ENCODE results near the gene PLCD4.
A peak's percentile ranks its signal among the peaks of the same experiment; 100 is the strongest.

PLCD4 gene

GRCh38 chr2:218607436-218608115 is at the start of gene PLCD4:
Gene PLCD4, plus strand, starts transcription at chr2:218607899. Its CDS starts 7,841 bp downstream, at chr2:218615740.
- DNase-seq (ENCODE audit: low spot score) = peak; percentile 71

- no peak for DNase-seq (ENCODE audit: low spot score)
Observed at GRCh38 chr2:218557941-218558340, 49.8 kb upstream of the PLCD4 start.

GRCh38 chr2:218558986-218559385 is 48.7 kb upstream of the PLCD4 start:
- no peak for DNase-seq (ENCODE audit: low spot score)

GRCh38 chr2:218564056-218564455 is 43.6 kb upstream of the PLCD4 start:
- no peak for DNase-seq (ENCODE audit: low spot score)

GRCh38 chr2:218566296-218566695 is 41.4 kb upstream of the PLCD4 start:
- no peak for DNase-seq (ENCODE audit: low spot score)

GRCh38 chr2:218567797-218568189 is 39.9 kb upstream of the PLCD4 start:
- no peak for DNase-seq (ENCODE audit: low spot score)

GRCh38 chr2:218568190-218569037 is 39.3 kb upstream of the PLCD4 start, which contains the start of the genes CNOT9 and USP37:
Gene CNOT9, plus strand, starts transcription at chr2:218568839. Its CDS starts 116 bp downstream, at chr2:218568955.
Gene USP37, minus strand, starts transcription at chr2:218568351. Its CDS starts 9,698 bp downstream, at chr2:218558653.
- DNase-seq (ENCODE audit: low spot score) = peak; percentile 99

GRCh38 chr2:218569038-218569431 is 38.7 kb upstream of the PLCD4 start:
- DNase-seq (ENCODE audit: low spot score) = peak; percentile 46

GRCh38 chr2:218569661-218570500 is 37.8 kb upstream of the PLCD4 start:
- peak; percentile 26 for DNase-seq (ENCODE audit: low spot score)

- DNase-seq (ENCODE audit: low spot score) = peak; percentile 16
Observed at GRCh38 chr2:218570850-218571249, 36.8 kb upstream of the PLCD4 start.

- DNase-seq (ENCODE audit: low spot score) = no peak
Observed at GRCh38 chr2:218576854-218577253, 30.8 kb upstream of the PLCD4 start.

- DNase-seq (ENCODE audit: low spot score) = no peak
Observed at GRCh38 chr2:218577482-218578220, 30.0 kb upstream of the PLCD4 start.

GRCh38 chr2:218578272-218578877 is 29.3 kb upstream of the PLCD4 start:
- no peak for DNase-seq (ENCODE audit: low spot score)

- DNase-seq (ENCODE audit: low spot score) = peak; percentile 54
Observed at GRCh38 chr2:218582076-218582475, 25.6 kb upstream of the PLCD4 start.

- DNase-seq (ENCODE audit: low spot score) = no peak
Observed at GRCh38 chr2:218583983-218584850, 23.5 kb upstream of the PLCD4 start.

GRCh38 chr2:218585541-218585940 is 22.2 kb upstream of the PLCD4 start:
- DNase-seq (ENCODE audit: low spot score) = no peak

GRCh38 chr2:218605432-218605831 is 2.3 kb upstream of the PLCD4 start:
- no peak for DNase-seq (ENCODE audit: low spot score)

GRCh38 chr2:218615868-218616315 is 8.2 kb downstream of the PLCD4 start:
- DNase-seq (ENCODE audit: low spot score) = no peak

- DNase-seq (ENCODE audit: low spot score) = no peak
Observed at GRCh38 chr2:218618102-218618860, 10.6 kb downstream of the PLCD4 start.
